PC-3 (cell line): ENCODE data around the gene SVIP. TPM values are rescaled to one million over a fixed set of nuclear protein-coding genes. Genes with fewer than 3 reads are reported as not detected.

ENCODE experiments used
- ATAC-seq: fragments of 200-7000 bp; cut with Tn5 transposase; 2 replicates; pipeline ENCODE4 v1.9.1; 2020; ENCODE audit warnings: mild to moderate bottlenecking, moderate library complexity
- BruUV-seq: library from RNA; stranded (reverse); fragments of 400-500 nt; replicated peaks from 2 replicates; lab custom pipeline; 2021; lab: Mats Ljungman, UMichigan
- CTCF ChIA-PET: fragments of 300-600 bp; sonication (Branson Sonifier 250); formaldehyde crosslinking; loops from one replicate; lab custom pipeline; 2022; ENCODE audit warnings: antibody characterized with exemption; lab: Charles Lee
- POLR2A ChIA-PET: fragments of 300-600 bp; sonication (Branson Sonifier 250); formaldehyde crosslinking; loops from one replicate; lab custom pipeline; 2022; ENCODE audit warnings: antibody characterized with exemption; ENCODE audit not compliant: unreplicated experiment; lab: Charles Lee
- DNase-seq: peaks from one replicate; pipeline ENCODE4 v3.0.0-alpha.2; 2015
- H2AFZ ChIP-seq: fragments of 300-600 bp; sonication (generic); 2 replicates; pipeline ENCODE4 v1.6.0; 2016; ENCODE audit warnings: antibody characterized with exemption, low read length
- H3F3A ChIP-seq: fragments of 300-600 bp; sonication (generic); one replicate; pipeline ENCODE4 v1.6.0; 2017; ENCODE audit warnings: antibody characterized with exemption, low read length, control low read depth, mild to moderate bottlenecking; ENCODE audit not compliant: unreplicated experiment
- H3K27ac ChIP-seq: fragments of 300-600 bp; sonication (generic); 2 replicates; pipeline ENCODE4 v1.5.1; 2016; ENCODE audit warnings: mild to moderate bottlenecking, low read length
- H3K27me3 ChIP-seq: fragments of 300-600 bp; sonication (generic); 2 replicates; pipeline ENCODE4 v1.6.1; 2016; ENCODE audit warnings: low read length, mixed read lengths
- H3K36me3 ChIP-seq: fragments of 300-600 bp; sonication (generic); 2 replicates; pipeline ENCODE4 v1.6.1; 2016; ENCODE audit warnings: low read depth, mixed run types, low read length, mixed read lengths
- H3K4me1 ChIP-seq: fragments of 300-600 bp; sonication (generic); 2 replicates; pipeline ENCODE4 v1.5.1; 2016; ENCODE audit warnings: low read length; ENCODE audit not compliant: insufficient read depth
- H3K4me2 ChIP-seq: fragments of 300-600 bp; sonication (generic); 2 replicates; pipeline ENCODE4 v1.6.0; 2016; ENCODE audit warnings: low read length
- H3K4me3 ChIP-seq: fragments of 300-600 bp; sonication (generic); 2 replicates; pipeline ENCODE4 v1.5.1; 2016; ENCODE audit warnings: mild to moderate bottlenecking, low read length, mixed read lengths
- H3K79me2 ChIP-seq: fragments of 300-600 bp; sonication (generic); 2 replicates; pipeline ENCODE4 v1.6.1; 2017; ENCODE audit warnings: low read length, mixed read lengths
- H3K9ac ChIP-seq: fragments of 300-600 bp; sonication (generic); 2 replicates; pipeline ENCODE4 v1.6.0; 2016; ENCODE audit warnings: mild to moderate bottlenecking, low read length
- H3K9me2 ChIP-seq: fragments of 300-600 bp; sonication (generic); replicated peaks from 2 replicates; pipeline ENCODE4 v1.6.1; 2016; ENCODE audit warnings: mixed run types, low read length, mixed read lengths
- H3K9me3 ChIP-seq: fragments of 300-600 bp; sonication (generic); 2 replicates; pipeline ENCODE4 v1.6.1; 2016; ENCODE audit warnings: low read length, mixed read lengths
- H4K20me1 ChIP-seq: fragments of 300-600 bp; sonication (generic); 2 replicates; pipeline ENCODE4 v1.6.1; 2016; ENCODE audit warnings: low read length, mixed read lengths
- EZH2 ChIP-seq: fragments of 300-600 bp; sonication (generic); IDR thresholded peaks from one replicate; pipeline ENCODE4 v1.6.1; 2017; ENCODE audit warnings: antibody characterized with exemption, mild to moderate bottlenecking, low read length; ENCODE audit not compliant: unreplicated experiment
- EZH2phosphoT487 ChIP-seq: fragments of 300-600 bp; sonication (generic); IDR thresholded peaks from 2 replicates; pipeline ENCODE4 v1.6.1; 2018; ENCODE audit warnings: mild to moderate bottlenecking, antibody characterized with exemption, low read length, borderline replicate concordance
- intact Hi-C: fragments of 100-400 bp; cut with micrococcal nuclease; formaldehyde crosslinking; loops from 2 replicates; pipeline ENCODE4 v1.9.0; 2023
- total RNA-seq: library from RNA; depleted of rRNA; stranded (reverse); fragments of >200 nt; gene quantifications from 2 replicates; pipeline ENCODE4 v1.2.3, GENCODE V29; 2014; rRNA removed
- TF ChIP-seq, protein P1 (sequence below): fragments of 300-600 bp; sonication (generic); conservative IDR thresholded peaks from 2 replicates; pipeline ENCODE4 v1.5.1; 2017; ENCODE audit warnings: antibody characterized with exemption, low read depth, mild to moderate bottlenecking, low read length

SVIP gene
- total RNA-seq, 1 experiment from 2014 or later = 9.5 TPM

DNA sequence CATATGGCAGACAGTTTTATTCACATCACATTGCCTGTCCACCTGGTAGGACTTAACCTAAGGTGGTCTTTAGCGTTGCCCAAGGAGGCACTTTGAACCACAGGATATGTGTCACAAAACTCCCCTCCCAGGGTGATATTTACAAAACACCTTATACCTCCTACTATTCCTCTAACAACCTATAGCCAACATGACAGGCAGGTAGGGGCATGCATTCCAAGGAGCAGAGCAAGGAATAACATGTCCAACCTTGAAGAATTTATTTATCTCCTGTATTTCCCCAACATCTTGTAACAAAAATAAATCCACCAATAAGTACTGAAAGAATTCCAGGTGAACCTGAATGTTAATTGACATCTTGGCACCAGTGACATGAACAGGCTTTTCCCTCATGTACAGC is 60.5 kb downstream of the SVIP start:
- no peak overlapping the region for H3K4me3 ChIP-seq
- H3K4me1 ChIP-seq = no peaks in the 10 kb centered on the region
- no peaks in the 10 kb centered on the region for H3K9me3 ChIP-seq
- no TSS peak for BruUV-seq
- ChIA-PET POLR2A (no interaction called here), CTCF (no interaction called here)
- H3K36me3 ChIP-seq = no peaks in the 10 kb centered on the region
- ATAC-seq (no peak), DNase-seq (no peak)
- H3K27me3 ChIP-seq = peaks cover 6% of the 10 kb centered on the region
- H3K79me2 ChIP-seq = no peaks in the 10 kb centered on the region
- TF ChIP-seq EZH2phosphoT487 (no peak), EZH2 (no peak)
- TF ChIP-seq, protein P1, sequence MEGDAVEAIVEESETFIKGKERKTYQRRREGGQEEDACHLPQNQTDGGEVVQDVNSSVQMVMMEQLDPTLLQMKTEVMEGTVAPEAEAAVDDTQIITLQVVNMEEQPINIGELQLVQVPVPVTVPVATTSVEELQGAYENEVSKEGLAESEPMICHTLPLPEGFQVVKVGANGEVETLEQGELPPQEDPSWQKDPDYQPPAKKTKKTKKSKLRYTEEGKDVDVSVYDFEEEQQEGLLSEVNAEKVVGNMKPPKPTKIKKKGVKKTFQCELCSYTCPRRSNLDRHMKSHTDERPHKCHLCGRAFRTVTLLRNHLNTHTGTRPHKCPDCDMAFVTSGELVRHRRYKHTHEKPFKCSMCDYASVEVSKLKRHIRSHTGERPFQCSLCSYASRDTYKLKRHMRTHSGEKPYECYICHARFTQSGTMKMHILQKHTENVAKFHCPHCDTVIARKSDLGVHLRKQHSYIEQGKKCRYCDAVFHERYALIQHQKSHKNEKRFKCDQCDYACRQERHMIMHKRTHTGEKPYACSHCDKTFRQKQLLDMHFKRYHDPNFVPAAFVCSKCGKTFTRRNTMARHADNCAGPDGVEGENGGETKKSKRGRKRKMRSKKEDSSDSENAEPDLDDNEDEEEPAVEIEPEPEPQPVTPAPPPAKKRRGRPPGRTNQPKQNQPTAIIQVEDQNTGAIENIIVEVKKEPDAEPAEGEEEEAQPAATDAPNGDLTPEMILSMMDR = no peak
- no peak overlapping the region for H3K27ac ChIP-seq
- no peaks in the 10 kb centered on the region for H3F3A ChIP-seq
- no peak overlapping the region for H3K9ac ChIP-seq
- H3K4me2 ChIP-seq = no peak overlapping the region
- H3K9me2 ChIP-seq = no peaks in the 10 kb centered on the region
- H2AFZ ChIP-seq = no peak overlapping the region
- H4K20me1 ChIP-seq = no peaks in the 10 kb centered on the region
- intact Hi-C loops = no loop called here

Other genes with a start within 250 kb of the SVIP start
- gene FANCF, start 204.0 kb downstream of the SVIP start, total RNA-seq = 5.0 TPM in 2 replicates
- gene GAS2, start 163.2 kb downstream of the SVIP start, total RNA-seq = not detected in 2 replicates
- gene CCDC179, start 30.7 kb upstream of the SVIP start, total RNA-seq = not detected in 2 replicates